NCI-H748 (cell line): ENCODE measurements around the gene MOK.

ENCODE experiments used
- DNase-seq: peaks from one replicate; lab custom pipeline; 2025; ENCODE audit not compliant: unreplicated experiment; lab: John Stamatoyannopoulos, UW

The MOK gene

GRCh38 chr14:102226356-102227125 is 78.4 kb downstream of the MOK start:
- DNase-seq: no peak

DNA sequence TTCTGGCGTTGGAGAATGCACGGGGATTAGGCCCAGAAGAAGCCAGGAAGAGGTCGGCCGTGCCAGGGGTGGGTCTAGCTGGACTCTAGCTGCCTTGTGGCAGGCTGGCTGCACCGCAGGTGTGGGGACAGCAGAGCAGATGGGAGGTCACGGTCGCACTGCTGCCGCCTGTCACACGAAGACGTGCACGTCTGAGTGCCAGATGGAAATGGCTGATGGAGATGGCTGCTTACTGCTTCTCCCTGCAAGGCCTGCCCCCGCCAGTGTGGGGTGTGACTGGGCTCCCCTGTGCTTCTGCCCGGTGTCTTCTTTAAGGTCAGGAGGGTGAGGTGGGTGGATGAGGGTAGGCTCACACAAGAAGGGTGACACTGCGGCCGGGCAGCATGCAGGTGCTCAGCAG is 79.0 kb downstream of the MOK start:
- no peak for DNase-seq

- no peak for DNase-seq
Measured at GRCh38 chr14:102225386-102225785, 79.6 kb downstream of the MOK start.

- DNase-seq: no peak
Measured at GRCh38 chr14:102223682-102224081, 81.3 kb downstream of the MOK start.

DNA sequence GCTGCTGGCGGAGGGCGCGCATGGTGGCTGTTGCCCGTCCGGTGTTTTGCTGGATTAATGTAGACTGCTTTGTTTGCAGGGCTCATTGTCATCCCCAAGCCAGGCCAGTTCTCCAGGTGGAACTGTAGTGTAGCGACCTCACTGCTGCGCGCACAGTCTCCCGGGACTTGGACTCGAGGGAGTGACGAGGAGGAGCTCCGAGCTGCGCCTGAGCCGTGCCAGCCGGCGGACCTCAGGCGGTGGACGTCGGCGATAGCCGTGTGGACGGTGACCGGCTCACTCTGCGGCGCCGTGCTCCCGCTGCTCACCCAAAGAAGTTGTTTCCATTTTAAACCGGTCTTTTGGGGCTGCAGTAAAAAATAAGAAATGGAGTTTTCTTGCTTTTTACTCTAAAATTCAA is 82.2 kb downstream of the MOK start:
- no peak for DNase-seq

DNA sequence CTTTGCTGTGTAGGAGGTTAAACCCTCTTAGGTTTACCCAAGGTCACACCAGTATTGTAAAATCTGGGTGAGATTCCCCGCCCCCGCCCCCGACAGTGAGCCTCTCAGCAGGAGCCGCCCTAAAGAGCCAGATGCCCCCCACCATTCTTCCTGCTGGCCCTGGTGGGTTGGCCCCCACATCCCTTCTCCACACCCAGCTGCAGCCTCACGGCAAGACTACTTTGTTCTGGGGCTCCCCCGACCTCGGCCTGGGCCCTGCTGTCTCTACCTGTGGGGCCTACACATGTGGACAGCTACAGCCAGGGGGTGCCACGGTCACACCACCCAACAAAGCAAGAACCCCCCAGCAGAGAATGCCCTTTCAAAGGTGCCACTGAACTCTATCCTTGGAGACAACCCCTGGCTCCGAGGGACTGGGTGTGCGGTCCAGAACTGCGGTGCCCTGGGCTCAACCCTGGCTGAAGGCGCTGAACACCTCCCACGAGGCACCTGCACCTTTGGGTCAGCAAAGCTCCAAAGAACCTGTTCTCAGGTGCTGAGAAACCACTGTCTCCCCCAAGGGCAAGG is 82.9 kb downstream of the MOK start:
- no peak for DNase-seq

DNA sequence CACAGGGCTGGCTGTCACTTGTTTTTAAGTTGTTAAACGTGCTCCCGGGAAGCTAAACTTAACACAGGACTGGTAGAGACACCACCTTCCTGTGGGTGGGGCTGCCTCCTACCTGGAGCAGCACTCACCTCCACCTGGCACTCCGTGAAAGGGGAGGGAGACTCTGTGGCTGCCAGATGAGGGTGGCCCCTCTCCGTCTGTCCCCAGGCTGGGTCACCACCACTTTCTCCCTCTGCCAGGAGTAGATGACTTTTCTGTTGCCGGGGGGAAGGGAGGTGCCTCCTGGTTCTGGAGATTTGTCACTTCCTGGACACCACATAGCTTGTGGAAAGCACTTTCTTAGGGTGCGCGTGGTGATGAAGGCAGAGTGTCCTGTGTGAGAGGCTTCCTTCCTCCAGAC is 83.9 kb downstream of the MOK start:
- no peak for DNase-seq

- DNase-seq: no peak
Measured at GRCh38 chr14:102220031-102220430, 84.9 kb downstream of the MOK start.

DNA sequence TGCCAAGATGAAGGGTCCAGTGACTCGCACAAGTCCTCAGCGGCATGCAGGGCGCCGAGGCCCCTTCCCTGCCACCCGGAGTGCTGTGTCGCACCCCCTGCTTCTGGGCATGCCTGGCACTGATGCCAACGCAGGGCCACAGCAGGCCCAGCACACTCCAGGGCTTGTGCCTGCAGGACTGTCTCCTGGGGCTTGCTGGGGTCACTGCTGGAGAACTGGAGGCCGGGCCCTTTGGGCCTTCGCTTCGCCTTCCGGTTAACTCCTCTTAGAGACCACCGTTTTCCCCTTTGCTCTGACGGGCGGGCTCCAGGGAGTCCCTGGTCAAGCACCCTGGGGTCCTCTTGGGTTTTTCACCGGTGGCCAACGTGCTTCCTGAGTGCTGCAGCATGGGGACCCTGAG is 85.6 kb downstream of the MOK start:
- DNase-seq: no peak

- no peak for DNase-seq
Measured at GRCh38 chr14:102218688-102219087, 86.3 kb downstream of the MOK start.

DNA sequence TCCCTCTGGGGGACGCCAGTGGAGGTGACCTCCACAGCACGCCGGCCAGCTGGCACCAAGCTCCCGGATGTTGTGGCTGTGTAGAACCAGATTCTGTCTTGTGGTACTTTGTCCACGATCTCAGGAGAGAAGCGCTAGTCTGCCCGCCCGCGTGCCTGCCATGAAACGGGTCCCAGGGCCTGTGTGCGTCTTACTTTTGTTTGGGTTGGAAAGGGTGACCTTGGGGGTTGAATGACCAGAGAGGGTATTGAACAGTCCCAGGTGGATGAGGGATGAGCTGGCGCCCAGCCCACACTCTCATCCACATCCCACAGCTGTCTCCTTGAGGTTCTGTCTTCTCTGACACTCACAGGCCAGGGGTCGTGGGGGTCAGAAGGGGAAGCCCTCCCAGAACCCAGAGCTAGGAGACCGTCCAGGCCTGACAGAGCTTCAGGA is 87.0 kb downstream of the MOK start:
- no peak for DNase-seq

GRCh38 chr14:102217399-102217798 is 87.6 kb downstream of the MOK start:
- DNase-seq: no peak

- no peak for DNase-seq
Measured at GRCh38 chr14:102215576-102216250, 89.3 kb downstream of the MOK start.

DNA sequence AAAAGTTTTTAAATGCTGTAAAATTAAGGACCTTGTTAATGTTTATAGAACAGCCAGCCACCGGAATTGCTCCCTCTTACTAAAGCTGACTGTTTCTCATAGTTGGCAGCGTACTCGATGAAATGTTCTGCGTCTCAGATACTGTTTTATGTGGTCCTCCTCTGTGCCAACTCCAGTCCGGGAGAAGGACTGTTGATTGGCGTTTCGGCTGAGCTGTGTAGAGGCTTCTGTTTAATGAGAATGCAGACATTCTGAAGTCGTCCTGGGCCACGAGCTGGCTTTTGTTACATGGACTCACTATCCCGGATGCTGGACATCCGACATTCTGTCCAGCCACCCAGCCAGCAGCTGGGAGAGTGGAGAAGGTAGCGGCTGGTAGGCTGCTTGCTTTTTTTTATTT is 89.9 kb downstream of the MOK start:
- DNase-seq: no peak

DNA sequence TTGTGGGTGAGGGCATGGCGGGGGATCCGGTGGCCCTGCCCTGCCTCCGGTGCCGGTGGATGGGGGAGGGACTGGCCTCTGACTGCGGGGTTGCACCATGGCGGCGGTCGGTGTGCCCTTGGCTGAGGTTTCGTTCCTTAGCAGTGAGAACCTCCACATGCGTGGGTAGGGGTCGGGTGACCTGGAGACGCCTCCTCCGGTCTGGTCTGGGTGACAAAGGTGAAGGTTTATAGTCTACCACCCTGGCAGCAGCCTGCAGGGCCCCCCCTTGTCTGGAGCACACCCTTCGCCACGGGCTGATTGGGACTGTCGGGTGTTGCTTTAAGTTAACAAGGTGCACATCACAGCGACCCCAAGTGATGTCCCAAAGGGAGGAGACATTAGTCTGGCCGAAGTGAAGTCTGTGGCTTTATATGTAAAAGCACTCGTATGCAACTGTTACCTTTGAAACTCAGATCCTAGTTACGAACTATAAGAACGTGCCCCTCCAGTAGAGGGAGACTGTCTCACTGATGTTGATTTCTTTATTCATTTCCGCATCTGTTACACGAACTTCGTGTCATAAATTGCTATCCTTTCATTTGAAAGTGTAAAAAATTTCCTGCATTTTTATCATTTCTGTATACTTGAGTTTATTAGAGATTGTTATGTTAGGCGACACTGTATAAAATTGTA is 90.8 kb downstream of the MOK start:
- no peak for DNase-seq

DNA sequence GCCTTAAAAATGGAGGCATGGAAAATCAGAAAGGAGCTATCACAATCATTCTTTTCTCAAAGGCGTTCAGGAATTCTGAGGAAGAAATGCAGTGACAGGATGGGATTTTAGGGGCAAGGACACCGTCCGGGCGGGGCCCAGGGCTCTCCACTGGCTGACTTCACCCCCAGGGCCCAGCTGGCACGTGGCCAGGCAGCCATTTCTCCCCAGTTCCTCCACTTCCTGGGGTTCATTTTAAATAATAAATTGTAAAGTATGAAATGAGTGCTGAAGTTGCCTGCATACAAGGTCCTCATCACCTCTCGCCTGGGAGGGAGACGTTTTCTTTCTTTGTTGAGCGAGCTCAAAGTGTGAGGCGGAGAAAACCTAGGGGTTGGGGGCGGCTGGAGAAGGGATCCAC is 91.5 kb downstream of the MOK start:
- no peak for DNase-seq

GRCh38 chr14:102212845-102213244 is 92.1 kb downstream of the MOK start:
- no peak for DNase-seq

DNA sequence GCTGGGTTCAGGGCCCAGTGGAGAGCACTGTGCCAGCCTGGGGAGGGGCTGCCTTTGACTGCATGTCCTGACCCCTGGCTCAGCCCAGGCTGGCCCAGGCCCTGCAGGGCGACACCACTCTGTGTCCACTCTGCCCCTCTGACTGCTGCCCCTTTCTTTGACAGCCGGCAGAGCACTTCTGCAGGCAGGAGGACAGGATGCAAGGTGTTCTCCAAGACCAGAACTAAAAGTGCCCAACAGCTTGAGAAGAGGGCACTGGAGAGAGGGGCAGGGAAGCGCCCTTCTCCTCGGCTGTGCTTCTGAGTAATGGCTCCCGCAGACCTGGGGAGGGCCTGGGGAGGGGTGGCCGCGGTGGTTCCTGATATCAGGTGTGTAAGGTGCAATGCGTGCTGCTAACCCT is 92.6 kb downstream of the MOK start:
- no peak for DNase-seq

- no peak for DNase-seq
Measured at GRCh38 chr14:102211240-102211639, 93.7 kb downstream of the MOK start.

- no peak for DNase-seq
Measured at GRCh38 chr14:102210421-102211042, 94.4 kb downstream of the MOK start.

GRCh38 chr14:102209224-102209966 is 95.6 kb downstream of the MOK start:
- no peak for DNase-seq
